Endothelial cell of umbilical vein (primary cell): ENCODE results near the gene ACOT13. TPM values are rescaled to one million over a fixed set of nuclear protein-coding genes. Genes with fewer than 3 reads are reported as not detected.
"Not testable (repeated sequence)": the region's sequence is repeated elsewhere in the genome, so short reads cannot be mapped to it uniquely, and the experiment has no call there.

Experiments
- BruUV-seq: library from RNA; stranded (reverse); fragments of 400-500 nt; replicated peaks from 2 replicates; lab custom pipeline; 2021; lab: Mats Ljungman, UMichigan
- CTCF ChIA-PET: fragments of 300-600, 350-600 bp; sonication (Branson Sonifier 250); formaldehyde crosslinking; loops from one replicate; lab custom pipeline; 2021; ENCODE audit warnings: antibody characterized with exemption, inconsistent platforms; lab: Charles Lee
- POLR2A ChIA-PET: fragments of 300-600, 350-600 bp; sonication (Branson Sonifier 250); formaldehyde crosslinking; loops from one replicate; lab custom pipeline; 2021; ENCODE audit warnings: antibody characterized with exemption, inconsistent platforms; lab: Charles Lee
- DNase-seq: peaks from one replicate; pipeline ENCODE4 v3.0.0-alpha.2; 2011; ENCODE audit warnings: low read depth, low spot score
- FAIRE-seq: peaks from 2 replicates; lab custom pipeline; 2011; peaks lifted over from hg19 to GRCh38; lab: Jason Lieb, UNC
- H2AFZ ChIP-seq: 2 replicates; pipeline ENCODE4 v1.6.0; 2012; ENCODE audit warnings: low read depth, low read length, control low read depth, inconsistent platforms
- H3K27ac ChIP-seq: 2 replicates; pipeline ENCODE4 v1.5.1; 2011; ENCODE audit warnings: low read depth, mild to moderate bottlenecking, control low read depth, low read length, moderate library complexity; ENCODE audit not compliant: insufficient read depth
- H3K27me3 ChIP-seq, 2 experiments: 2 replicates each; pipeline versions ENCODE4 v1.6.0 to v1.6.1; 2011; ENCODE audit warnings: low read length in 2 of 2, mixed read lengths in 1 of 2; ENCODE audit not compliant: control insufficient read depth in 2 of 2, insufficient read depth in 2 of 2
- H3K36me3 ChIP-seq, 2 experiments: 2 replicates in 1 of 2; 3 replicates in 1 of 2; pipeline ENCODE4 v1.5.1; 2011; ENCODE audit warnings: low read length in 2 of 2, mild to moderate bottlenecking in 1 of 2, moderate library complexity in 1 of 2; ENCODE audit not compliant: control insufficient read depth in 2 of 2, insufficient read depth in 2 of 2; ENCODE audit errors: extremely low read depth in 1 of 2
- H3K4me1 ChIP-seq: 3 replicates; pipeline ENCODE4 v1.5.1; 2011; ENCODE audit warnings: mild to moderate bottlenecking, low read length; ENCODE audit not compliant: control insufficient read depth, insufficient read depth; ENCODE audit errors: extremely low read depth
- H3K4me2 ChIP-seq: 2 replicates; pipeline ENCODE4 v1.6.1; 2011; ENCODE audit warnings: low read length, control low read depth, mixed read lengths; ENCODE audit not compliant: insufficient read depth
- H3K4me3 ChIP-seq, 3 experiments: fragments of 200-600 bp in 1 of 3; sonication (generic), shearing (Covaris generic) in 1 of 3; replicated peaks in 1 of 3; 2 replicates each; pipeline ENCODE4 v1.5.1; 2011 to 2016; ENCODE audit warnings: control low read depth in 3 of 3, low read length in 3 of 3, mild to moderate bottlenecking in 2 of 3, inconsistent platforms in 1 of 3, low read depth in 1 of 3, moderate library complexity in 1 of 3; ENCODE audit not compliant: insufficient read depth in 1 of 3
- H3K79me2 ChIP-seq: 2 replicates; pipeline ENCODE4 v1.6.0; 2012; ENCODE audit warnings: low read length, inconsistent platforms; ENCODE audit not compliant: control insufficient read depth, insufficient read depth
- H3K9ac ChIP-seq: replicated peaks from 2 replicates; pipeline ENCODE3; 2011; ENCODE audit warnings: low read length, control low read depth; ENCODE audit not compliant: insufficient read depth; ENCODE audit errors: extremely low read depth
- H3K9me1 ChIP-seq: replicated peaks from 3 replicates; pipeline ENCODE4 v1.6.0; 2011; ENCODE audit warnings: mild to moderate bottlenecking, low read length; ENCODE audit not compliant: control insufficient read depth, insufficient read depth; ENCODE audit errors: extremely low read depth
- H3K9me3 ChIP-seq: replicated peaks from 2 replicates; pipeline ENCODE4 v1.5.1; 2012; ENCODE audit warnings: low read length, inconsistent platforms; ENCODE audit not compliant: control insufficient read depth, insufficient read depth
- H4K20me1 ChIP-seq: replicated peaks from 2 replicates; pipeline ENCODE3; 2011; ENCODE audit warnings: mild to moderate bottlenecking, low read length; ENCODE audit not compliant: control insufficient read depth, insufficient read depth; ENCODE audit errors: extremely low read depth
- EZH2 ChIP-seq: IDR thresholded peaks from 2 replicates; pipeline ENCODE4 v1.6.1; 2012; ENCODE audit warnings: borderline replicate concordance, low read depth, mild to moderate bottlenecking, moderate library complexity, low read length, inconsistent platforms; ENCODE audit not compliant: severe bottlenecking
- FOS ChIP-seq: IDR thresholded peaks from 2 replicates; pipeline ENCODE4 v1.6.1; 2011; ENCODE audit warnings: mild to moderate bottlenecking, low read length, moderate library complexity, borderline replicate concordance; ENCODE audit not compliant: insufficient read depth
- GATA2 ChIP-seq: IDR thresholded peaks from 2 replicates; pipeline ENCODE4 v1.7.0; 2011; ENCODE audit warnings: low read depth, mild to moderate bottlenecking, moderate library complexity, mixed read lengths, low read length; ENCODE audit not compliant: insufficient read length, insufficient read depth
- JUN ChIP-seq: IDR thresholded peaks from 2 replicates; pipeline ENCODE4 v1.6.1; 2011; ENCODE audit warnings: borderline replicate concordance, low read depth; ENCODE audit not compliant: insufficient read length, insufficient read depth
- MAX ChIP-seq: IDR thresholded peaks from 2 replicates; pipeline ENCODE4 v1.6.1; 2011; ENCODE audit not compliant: insufficient read depth, insufficient read length
- POLR2A ChIP-seq: IDR thresholded peaks from 2 replicates; pipeline ENCODE4 v1.6.1; 2012; ENCODE audit warnings: low read depth, mild to moderate bottlenecking, control low read depth, low read length
- POLR2AphosphoS5 ChIP-seq: IDR thresholded peaks from 2 replicates; pipeline ENCODE4 v1.6.1; 2012; ENCODE audit warnings: low read depth, mild to moderate bottlenecking, control low read depth, low read length, moderate library complexity; ENCODE audit not compliant: insufficient read depth
- dilution Hi-C: fragments of 300-500 bp; cut with MboI; formaldehyde crosslinking; loops from one replicate; pipeline ENCODE4 v1.15.0; 2019; ENCODE audit warnings: low sequenced_read_pairs; ENCODE audit not compliant: extremely low pct_ligation_motif_present
- intact Hi-C: fragments of 100-400 bp; cut with micrococcal nuclease; formaldehyde crosslinking; loops from one replicate; pipeline ENCODE4 v1.10.0; 2022
- polyA plus RNA-seq, 4 experiments: library from polyadenylated mRNA; depleted of rRNA in 3 of 4; stranded (reverse) in 3 of 4; unstranded in 1 of 4; fragments of >200 nt; gene quantifications; 2 replicates each; pipeline versions ENCODE4 v1.2.1 to v1.2.3, GENCODE V29; 2011 to 2012; ENCODE audit warnings: missing spikeins in 1 of 4
- total RNA-seq: library from RNA; stranded (reverse); gene quantifications from 2 replicates; pipeline ENCODE4 v1.2.3, GENCODE V29; 2021

Gene ACOT13
- total and polyA plus RNA-seq, 2 donors (not counting 3 experiments of a cell fraction or from before 2014, with no cell fraction given), result 7.7 to 24.1 TPM

GRCh38 chr6:24734166-24734565, 67.3 kb downstream of the ACOT13 start:
- DNase-seq (no peak), FAIRE-seq (no peak)
- Histone ChIP-seq H3K4me2 (no peak overlapping the region), H3K4me3 (no peak overlapping the region), H3K9ac (no peak overlapping the region), H4K20me1 (no peaks in the 10 kb centered on the region), H3K79me2 (no peaks in the 10 kb centered on the region), H3K36me3 (no peaks in the 10 kb centered on the region), H3K27me3 (no peaks in the 10 kb centered on the region), H2AFZ (no peak overlapping the region), H3K9me1 (no peaks in the 10 kb centered on the region), H3K9me3 (no peaks in the 10 kb centered on the region), H3K27ac (no peak overlapping the region), H3K4me1 (peaks cover 7% of the 10 kb centered on the region)
- dilution Hi-C loops (no loop called here), intact Hi-C loops (no loop called here)
- ChIA-PET POLR2A (no interaction called here), CTCF (no interaction called here)
- TF ChIP-seq FOS (no peak), EZH2 (no peak), MAX (no peak), POLR2A (no peak), JUN (no peak), GATA2 (no peak), POLR2AphosphoS5 (no peak)
- no TSS peak for BruUV-seq

GRCh38 chr6:24734710-24735109, 67.8 kb downstream of the ACOT13 start:
- H3K4me1 ChIP-seq, FAIRE-seq, H3K9me1 ChIP-seq, H3K9me3 ChIP-seq, BruUV-seq, H3K36me3 ChIP-seq, H3K27me3 ChIP-seq, DNase-seq, H3K4me2 ChIP-seq, H3K4me3 ChIP-seq, H2AFZ ChIP-seq, intact Hi-C loops, H4K20me1 ChIP-seq, H3K27ac ChIP-seq, CTCF ChIA-PET, H3K79me2 ChIP-seq, H3K9ac ChIP-seq, dilution Hi-C loops, POLR2A ChIA-PET: not testable (repeated sequence)
